Fibroblast of skin of left quadriceps (primary cell): ENCODE results near the gene TRAPPC10.
"Not testable (repeated sequence)": the region's sequence is repeated elsewhere in the genome, so short reads cannot be mapped to it uniquely, and the experiment has no call there.

Source experiments
- DNase-seq, 2 experiments: peaks; one replicate each; pipeline ENCODE4 v3.0.0-alpha.2; 2013; ENCODE audit warnings: low read depth in 2 of 2

TRAPPC10 gene

GRCh38 chr21:44145616-44146015 is 133.5 kb downstream of the TRAPPC10 start:
- not testable (repeated sequence) for DNase-seq

- DNase-seq = not testable (repeated sequence)
Measured at GRCh38 chr21:44147108-44147507, 135.0 kb downstream of the TRAPPC10 start.

GRCh38 chr21:44150255-44150654 is 138.1 kb downstream of the TRAPPC10 start:
- not testable (repeated sequence) for DNase-seq

- DNase-seq = not testable (repeated sequence)
Measured at GRCh38 chr21:44153214-44153888, 141.2 kb downstream of the TRAPPC10 start.

- DNase-seq = not testable (repeated sequence)
Measured at GRCh38 chr21:44153889-44154228, 141.8 kb downstream of the TRAPPC10 start.

- not testable (repeated sequence) for DNase-seq
Measured at GRCh38 chr21:44154816-44155230, 142.7 kb downstream of the TRAPPC10 start.

- not testable (repeated sequence) for DNase-seq
Measured at GRCh38 chr21:44155231-44155993, 143.3 kb downstream of the TRAPPC10 start.

GRCh38 chr21:44155994-44156380 is 143.9 kb downstream of the TRAPPC10 start:
- not testable (repeated sequence) for DNase-seq
